Ecto neural progenitor cell (in vitro differentiated cells): ENCODE results near the gene COPS7A.

Experiments
- DNase-seq: peaks from one replicate; pipeline ENCODE4 v3.0.0-alpha.2; 2018; ENCODE audit warnings: low spot score

The COPS7A gene

DNA sequence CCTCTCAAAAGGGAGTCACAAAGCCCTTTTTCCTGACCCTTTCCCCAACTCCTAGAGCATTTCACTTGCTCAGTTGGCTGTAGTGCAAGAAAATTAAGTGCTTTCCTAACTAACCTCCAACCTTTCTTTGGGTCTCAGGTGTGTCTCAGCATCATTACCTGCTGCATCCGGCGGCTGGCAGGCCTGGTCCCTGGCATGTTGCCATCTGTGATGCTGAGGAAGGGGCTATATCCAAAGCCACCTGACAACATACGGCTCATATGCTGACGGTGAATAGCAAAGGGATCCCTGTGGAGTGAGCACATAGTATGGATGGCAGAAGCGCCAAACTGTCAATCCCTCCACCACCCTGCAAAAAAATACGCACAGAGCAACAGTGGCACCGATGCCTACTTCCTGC, 27.9 kb downstream of the COPS7A start:
- no peak for DNase-seq

DNA sequence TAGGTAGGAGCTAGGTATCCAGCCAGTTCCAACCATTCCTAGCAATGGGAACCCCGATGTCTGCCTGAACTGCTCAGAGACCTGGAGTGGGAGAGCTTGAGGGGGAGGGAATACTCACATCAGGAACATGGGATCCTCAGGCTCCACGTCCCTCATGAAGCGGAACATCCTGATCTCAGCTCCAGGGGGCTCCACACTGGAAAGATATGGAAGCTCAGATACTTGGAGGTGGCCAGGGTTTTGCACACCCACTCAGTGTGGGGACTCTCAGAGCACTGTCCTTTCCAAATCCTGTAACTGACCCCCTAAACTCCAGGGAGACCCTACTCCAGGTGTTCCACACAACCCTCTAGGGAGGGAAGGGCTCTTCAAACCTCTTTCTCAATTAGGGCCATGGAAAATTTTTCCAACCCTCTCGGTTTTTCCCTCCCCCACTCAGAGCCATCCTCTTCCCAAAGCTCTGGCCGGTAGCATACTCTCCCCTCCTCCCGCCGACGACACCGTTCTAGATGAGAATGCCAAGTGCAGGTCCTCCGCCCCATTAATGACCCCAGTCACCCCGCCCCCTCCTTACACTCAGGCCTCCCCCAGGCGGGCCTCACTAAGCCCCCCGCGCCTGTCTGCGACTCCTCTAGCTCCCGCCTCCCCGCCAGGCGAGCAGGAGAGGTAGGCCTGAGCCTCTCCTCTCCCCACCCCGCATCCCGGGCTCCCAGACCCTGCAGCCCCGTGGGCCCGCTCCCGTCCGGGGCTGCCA, 28.5 kb downstream of the COPS7A start:
- no peak for DNase-seq

DNA sequence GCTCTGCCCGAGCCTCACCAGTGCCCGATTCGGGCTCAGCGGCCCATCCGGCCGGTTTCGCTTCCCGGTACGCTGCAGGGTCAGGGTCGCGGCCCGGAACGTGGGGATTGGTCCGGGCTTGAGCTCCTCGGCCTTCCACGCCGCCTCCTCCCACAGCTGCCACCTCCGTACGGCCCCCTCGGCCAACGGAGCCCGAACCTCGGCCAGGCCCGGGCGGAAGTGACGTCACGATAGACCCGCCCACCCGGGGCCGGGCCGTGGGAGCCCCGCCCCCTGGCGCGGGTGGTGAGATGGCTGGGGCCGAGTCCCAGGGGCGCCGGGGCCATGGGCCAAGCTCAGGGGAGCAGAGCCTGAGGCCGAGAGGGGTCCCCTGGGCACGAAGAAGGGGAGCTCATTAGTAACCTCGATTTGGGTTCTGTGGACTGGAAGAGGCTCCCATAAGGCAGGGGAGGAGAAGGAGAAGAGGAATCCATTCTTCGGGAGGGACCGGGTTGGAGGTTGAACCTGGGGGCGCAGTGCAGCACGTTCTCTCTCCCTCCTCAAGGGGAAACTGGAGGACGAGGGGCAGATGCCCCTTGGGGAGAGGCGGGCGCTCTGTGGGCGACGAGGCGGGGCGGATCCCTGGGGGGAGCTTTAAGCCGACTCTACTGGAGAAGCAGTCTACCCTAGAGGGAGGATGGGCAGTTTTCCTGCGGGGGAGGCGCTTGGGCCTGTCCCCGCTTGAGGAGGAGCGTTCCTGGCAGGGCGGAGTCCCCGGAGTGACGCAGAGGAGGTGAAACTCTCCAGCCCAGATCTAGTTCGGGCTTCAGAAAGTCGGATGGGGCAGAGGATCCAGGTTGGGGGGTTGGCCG, 29.3 kb downstream of the COPS7A start, which contains the start of gene MLF2:
Gene MLF2, minus strand, starts transcription at position 221 of the 851 bp plus-strand sequence. CDS start 807 bp downstream, outside the sequence.
- DNase-seq: peak; percentile 100

DNA sequence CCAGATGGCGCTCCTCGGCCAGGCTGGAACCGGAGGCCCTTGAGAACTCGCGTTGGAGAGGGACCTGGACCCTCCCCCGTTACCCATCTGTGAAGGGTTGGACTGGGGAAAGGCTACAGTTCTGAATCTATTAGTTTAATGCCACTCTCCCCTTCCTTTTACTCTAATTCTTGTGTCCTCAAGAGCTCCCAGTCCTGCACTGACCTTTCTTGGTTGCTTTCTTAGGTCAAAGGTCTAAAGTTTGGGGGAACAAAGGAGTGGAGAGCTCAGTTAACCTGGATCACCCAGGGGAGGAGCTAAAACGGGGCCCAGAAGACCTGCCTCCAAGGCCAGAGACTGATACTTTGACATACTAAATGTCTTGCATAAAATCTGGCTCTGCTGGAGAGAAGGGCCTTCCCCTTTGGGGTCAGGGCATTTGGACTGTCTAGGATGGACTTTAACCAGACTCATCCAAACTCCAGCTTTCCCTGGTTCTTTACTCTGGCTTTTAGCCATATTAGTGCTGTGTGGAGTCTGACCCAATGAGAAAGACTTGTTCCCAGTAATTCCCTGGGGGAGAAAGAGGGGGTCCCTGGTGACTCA, 30.0 kb downstream of the COPS7A start:
- DNase-seq: no peak

DNA sequence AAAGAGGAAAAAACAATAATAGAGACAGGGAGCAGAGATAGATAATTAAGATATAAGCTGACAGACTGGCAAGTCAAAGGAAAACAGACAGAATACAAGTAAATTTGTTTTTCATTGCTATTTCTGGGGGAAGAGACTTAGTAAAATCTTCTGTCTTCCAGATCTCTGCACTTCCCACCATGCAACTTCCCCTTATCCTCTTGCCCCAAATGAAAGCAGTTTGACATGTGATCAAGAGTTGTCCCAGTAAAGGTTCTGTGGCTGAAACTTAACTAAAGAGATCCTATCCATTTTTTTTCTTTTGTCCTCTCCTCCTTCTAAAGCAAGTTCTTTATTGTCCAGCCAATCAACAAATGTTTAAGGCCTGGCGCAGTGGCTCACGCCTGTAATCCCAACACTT, 30.6 kb downstream of the COPS7A start:
- DNase-seq: no peak

DNA sequence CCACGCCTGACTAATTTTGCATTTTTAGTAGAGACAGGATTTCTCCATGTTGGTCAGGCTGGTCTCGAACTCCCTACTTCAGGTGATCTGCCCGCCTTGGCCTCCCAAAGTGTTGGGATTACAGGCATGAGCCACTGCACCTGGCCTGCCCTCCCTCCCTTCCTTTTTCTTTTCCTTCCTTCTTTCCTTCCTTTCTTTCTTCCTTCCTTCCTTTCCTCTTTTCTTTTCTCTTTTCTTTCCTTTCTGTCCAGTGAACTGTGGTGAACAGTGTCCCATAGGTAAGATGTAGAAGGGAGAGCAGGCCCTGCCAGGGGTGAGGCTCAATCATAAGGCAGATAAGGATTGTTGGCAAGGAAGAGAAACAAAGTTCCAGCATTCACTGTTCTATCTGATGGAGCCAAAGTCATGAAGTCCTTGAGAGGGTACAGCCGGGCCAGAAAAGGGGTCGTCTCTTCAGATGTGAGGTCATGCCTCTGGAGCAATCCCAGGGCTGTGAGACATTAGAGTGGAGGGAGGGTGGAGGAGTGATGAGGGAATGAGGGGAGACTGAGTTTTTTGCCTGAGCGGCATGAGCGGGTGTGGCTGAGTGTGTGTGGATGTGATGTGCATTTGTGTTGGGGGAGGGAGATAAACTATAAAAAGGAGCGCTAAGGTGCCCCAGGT, 33.3 kb downstream of the COPS7A start:
- no peak for DNase-seq

DNA sequence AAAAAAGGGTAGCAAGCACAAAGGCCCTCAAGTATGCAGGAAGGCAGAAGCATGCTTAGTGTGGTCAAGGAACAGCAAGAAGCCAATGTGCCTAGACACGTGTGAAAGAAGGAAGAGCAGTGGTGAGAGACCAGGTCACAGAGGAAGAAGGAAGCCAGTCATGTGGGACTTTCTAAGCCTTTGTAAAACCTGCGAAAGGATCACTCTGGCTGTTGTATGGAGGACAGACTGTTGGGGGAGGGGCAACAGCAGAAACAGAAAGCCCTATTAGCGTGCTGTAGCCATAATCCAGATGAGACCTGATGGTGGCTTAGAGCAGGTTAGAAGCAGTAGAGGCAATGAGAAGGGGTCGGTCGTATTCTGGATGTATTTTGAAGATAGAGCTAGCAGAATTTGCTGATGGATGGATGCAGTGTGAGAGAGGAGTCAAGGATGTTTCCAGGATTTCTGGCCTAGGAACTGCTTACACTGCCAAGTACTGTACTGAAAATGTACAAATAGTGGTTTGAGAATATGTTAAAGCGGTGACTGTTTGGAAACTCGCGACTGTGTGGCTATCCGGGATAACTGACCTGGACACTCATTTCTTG, 34.8 kb downstream of the COPS7A start:
- no peak for DNase-seq

DNA sequence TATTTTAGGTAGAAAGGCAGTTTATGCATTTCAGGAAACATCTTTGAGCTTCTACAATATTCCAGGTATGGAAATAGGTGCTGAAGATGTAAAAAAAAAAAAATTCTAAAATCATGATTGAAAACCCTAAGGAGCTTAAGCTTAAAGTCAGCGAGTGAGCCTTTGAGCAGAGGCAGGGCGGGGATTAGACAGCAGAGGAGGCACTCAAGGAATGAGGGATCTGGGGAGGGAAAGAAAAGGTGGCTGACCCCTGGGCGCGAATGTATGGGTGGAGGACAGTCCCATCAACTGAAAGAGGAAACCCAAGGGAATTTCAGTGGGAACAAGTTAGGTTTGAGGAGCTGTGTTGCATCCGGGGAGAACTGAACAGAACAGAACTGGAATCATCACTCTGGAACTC, 35.9 kb downstream of the COPS7A start:
- DNase-seq: no peak

DNA sequence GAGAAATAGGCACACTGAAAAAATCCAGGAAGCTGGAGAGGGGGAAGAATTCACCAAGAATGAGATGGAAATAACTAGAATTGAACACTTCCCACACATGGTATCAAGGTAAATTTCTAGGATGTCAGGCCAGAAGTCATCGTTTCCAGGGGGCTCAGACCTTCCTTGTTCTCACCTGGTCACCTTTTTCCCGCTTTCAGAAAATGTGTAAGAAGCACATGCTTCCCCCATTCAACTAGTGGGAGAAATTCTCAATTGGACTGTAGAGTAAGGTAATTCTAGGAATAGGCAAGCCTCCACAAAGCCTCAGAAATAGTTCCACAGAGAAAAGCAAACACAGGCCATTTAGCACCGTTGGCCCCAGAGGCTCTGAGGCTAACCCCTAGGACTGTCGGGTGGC, 39.5 kb downstream of the COPS7A start:
- no peak for DNase-seq

DNA sequence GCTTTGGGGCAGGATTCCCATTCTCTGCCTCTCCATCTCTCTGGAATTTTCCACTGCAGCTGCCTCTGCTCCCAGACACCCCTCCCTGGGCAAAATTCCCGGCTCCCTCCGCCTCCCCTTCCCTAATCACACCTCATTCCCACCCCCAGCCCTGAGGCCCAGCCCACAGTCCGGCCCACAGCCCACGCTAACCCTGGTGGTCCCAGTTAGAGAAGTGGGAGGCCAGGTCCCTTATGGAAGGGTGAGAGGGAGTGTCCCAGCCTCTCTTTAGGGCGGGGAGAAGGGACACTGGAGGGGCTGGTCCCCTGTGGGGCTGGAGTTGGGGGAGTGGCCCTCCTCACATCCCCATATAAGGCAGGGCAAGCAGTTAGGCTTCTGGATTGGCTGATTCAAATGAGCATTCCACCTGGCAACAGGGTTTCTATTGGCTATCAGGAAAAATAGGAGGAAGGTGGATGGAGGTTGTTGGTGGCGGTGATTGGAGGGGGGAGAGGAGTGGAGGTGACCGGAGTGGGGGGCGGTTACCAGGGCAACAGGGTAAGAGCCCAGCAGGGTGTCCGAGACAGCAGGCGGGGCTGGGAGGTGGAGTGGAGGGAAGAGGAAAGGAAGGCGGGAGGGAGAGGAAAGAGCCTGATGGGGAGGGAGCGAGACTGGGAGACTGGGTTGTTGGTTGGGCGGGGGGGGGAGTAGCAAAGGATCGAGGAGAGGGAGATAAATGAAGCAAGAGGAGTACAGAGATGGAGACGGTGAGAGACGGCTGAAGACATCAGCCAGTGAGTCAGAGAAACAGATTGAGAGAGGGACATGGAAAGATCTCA, 40.4 kb downstream of the COPS7A start:
- DNase-seq: peak; percentile 100

DNA sequence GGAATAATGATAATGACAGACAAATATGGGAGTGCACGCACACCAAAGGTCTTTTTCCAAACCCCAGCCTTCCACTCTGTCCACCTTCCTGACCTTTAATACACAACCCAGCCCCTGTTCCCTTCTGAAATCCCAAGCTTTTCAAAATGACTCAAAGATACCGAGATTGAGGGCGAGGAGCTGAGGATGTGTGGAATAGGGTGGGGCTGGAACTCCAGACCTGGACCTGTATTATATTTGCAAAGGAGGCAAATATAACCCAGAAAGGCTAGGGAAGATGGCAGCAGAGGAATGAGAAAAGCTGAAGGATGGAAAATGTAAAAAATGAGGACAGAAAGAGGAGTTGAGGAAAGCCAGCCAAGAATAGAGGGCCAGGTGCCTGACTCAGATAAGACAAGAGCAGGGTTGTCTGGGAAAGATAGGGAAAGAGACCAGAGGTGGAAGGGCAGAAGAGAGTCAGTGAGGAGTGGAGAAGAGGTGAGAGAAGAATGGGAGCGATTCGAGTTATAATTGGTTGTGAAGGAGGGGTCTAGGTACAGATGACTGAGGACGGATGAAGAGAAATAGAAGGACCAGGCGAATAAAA, 41.3 kb downstream of the COPS7A start:
- no peak for DNase-seq

DNA sequence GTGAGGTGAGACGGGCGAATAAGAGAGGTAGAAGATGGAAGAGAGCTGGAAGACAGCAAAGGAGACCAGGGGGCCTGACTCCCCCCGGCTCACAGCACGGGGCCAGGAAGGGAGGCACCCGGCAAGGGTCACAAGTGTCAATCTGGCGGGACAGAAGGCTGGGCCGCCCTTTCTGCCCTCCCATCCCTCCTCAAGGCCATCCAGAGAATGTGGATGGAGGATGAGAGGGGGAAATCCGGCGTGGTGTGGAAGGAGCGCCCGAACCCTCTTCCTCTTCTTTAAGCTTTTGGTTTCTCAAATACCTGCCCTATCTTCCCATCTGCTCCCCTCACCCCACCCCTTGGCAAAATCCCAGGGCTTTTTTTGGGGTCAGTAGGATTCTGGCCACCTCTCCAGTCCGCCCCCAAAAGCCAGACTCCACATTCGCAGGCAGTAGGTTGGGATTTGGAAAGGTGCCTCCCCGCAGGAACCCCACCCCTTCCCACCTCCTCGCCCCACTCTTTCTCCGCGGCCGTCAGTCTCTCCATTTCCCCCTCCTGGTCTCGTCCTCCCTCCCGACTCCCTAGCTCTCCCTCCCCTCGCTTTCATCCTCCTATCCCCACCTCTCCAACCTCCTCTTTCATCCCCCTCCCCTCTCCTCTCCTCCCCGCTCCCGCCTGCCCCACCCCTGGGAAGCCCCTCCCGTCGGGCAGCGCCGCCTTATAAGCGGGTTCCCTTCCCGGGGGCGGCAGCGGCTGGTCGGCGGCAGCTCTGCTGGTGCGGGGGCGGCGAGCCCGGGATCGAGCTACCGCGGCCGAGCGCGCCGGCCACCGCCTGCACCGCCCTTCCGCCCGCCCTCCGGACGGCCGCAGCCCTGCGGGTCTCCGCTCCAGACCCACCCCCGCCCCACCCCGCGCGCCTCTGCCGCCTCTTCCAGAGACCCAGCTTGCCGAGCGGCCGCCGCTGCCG, 42.1 kb downstream of the COPS7A start, which contains the start of gene PTMS:
Gene PTMS, plus strand, starts transcription at position 730 of the 948 bp plus-strand sequence. CDS start 343 bp downstream, outside the sequence.
- DNase-seq: peak; percentile 96

DNA sequence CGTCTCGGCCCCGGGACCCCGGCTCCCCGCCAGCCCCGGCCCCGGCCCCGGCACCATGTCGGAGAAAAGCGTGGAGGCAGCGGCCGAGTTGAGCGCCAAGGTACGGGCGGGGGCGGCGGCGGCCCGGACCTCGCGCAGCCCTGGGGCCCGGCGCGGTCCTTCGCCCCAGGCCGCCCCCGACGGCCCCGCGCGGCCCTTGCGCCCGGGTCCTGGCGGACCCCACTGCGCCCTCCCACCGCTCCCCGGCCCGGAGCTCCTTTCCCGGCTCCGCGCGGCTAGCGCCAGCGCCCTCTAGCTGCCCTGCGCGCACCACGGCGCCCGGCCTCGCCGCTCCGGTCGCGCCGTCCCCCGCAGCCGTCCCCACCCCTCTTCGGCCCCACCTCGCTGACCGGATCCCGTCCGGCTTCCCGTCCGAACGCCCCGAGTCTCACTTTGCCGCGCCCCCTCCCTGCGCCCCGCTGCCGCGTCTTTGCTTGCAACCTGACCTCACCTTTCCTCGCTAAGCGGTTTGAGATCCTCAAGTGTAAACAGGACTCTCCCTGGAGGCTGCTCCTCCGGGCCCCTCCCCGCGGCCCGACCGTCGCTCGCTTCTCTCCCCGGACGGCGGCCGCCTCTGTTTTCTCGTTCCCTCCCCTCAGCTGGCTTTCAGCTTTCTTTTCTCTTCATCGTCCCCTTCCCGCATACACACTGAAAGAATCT, 43.0 kb downstream of the COPS7A start:
- DNase-seq: peak; percentile 87

DNA sequence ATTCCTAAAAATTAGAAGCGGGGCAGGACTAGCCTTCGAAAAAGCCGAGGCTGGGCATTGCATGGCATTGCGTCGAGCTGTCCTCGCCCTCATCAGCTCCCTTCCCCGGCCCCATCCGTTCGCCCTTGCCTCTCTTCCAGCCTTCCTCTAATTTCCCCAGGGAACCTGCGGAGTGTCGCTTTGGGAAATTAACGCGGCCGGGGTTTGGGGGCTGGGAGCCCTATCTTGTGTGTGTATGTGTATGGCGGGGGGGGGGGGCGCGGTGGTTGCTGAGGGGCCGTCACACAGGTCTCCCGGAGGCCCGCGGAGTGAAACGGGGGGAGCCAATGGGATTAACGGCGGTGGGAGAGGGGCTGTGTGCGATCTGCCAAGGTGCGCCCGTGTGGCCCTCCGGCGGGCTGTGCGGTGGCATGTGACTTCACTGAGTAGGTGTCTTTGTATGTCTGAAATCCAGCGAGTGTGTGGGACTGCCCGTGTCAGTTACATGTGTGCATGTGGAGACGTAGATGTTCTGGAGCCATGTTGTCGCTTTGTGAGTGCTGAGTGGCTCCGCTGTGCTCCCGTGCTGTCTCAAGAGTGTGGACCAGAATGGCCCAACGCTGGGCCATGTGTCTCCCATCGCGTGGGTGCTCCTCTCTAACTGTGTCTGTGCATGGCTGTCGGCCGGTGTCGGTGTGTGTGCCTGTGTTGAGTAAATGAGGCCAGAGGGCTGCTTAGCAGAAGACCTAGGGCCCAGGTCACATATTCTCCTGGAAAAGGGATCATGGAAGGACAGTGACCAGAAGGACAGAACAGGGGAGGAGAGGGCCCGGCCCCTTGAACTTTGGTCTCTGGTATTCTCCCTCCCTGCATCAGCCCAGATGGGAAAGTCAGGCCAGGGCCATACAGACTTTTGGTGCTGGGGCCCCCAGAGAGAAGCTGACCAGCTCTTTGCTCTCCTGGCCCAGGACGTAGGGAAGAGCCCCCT, 43.8 kb downstream of the COPS7A start:
- DNase-seq: no peak

DNA sequence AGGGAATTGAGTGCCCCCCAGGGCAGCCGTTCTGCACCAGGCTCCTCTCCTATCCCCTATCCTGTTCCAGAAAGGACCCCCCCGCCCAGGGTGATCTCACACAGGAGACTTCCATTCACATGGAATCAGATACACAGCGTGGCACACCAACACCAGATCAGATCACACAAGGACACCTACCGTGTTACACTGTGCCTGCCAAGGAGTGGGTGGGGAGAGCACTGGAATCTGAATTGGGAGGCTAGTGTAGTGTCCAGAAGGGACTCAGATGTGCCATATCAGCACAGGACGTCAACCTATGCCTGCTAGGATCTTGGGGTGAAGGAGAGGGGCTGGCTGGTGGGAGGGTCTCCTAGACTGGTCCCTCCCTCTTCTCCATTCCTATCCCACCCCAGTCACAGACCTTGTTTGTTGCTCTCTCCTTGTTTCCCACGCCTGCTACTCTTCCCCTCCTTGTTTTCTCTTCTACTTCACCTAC, 44.6 kb downstream of the COPS7A start:
- DNase-seq: no peak

DNA sequence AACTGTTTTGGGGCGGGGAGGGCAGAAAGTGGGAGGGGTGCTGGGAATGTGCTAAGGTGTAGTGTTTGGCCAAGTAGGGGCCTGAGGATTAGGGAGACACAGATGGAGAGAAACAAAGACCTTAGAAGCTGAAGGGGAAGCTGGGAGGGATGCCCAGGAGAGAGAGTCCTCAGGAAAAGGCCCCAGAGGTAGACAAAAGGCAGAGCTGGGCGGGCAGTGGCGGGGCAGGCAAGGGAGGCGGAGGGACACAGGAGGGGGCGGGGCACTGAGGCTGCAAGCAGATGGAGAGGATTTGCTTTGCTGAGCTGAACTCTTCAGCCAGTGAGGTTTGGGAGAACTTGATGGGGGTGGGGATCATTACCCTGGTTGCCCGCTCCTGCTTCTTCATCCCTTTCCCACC, 45.1 kb downstream of the COPS7A start:
- DNase-seq: peak; percentile 94

DNA sequence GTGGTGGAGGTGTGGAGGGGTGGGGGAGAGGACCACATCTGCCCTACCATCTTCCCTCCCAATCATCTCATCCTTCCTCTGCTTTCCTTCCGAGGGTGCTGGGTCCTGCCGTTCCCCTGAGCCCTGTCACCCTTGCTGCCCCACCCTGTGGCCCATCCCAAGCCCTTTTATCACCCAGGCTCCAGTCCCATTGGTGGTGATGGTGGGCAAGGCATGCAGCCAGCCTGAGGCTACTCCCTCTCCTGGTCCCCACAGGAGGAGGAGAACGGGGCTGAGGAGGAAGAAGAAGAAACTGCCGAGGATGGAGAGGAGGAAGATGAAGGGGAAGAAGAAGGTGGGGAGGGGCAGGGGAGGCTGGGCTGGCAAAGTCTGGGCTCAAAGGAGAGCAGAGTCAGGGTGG, 45.8 kb downstream of the COPS7A start:
- DNase-seq: no peak
